AG09309 (cell line): ENCODE data around the gene BTG1.
A peak's percentile ranks its signal among the peaks of the same experiment; 100 is the strongest.
"Not testable (repeated sequence)": the region's sequence is repeated elsewhere in the genome, so short reads cannot be mapped to it uniquely, and the experiment has no call there.

Experiments used
- DNase-seq: peaks from one replicate; pipeline ENCODE4 v3.0.0-alpha.2; 2010; ENCODE audit warnings: low read depth
- H3K4me3 ChIP-seq: 2 replicates; pipeline ENCODE4 v1.5.1; 2011; ENCODE audit warnings: mild to moderate bottlenecking, low read depth, low read length, moderate library complexity; ENCODE audit not compliant: control insufficient read depth
- TF ChIP-seq, protein P1 (sequence below): IDR thresholded peaks from 2 replicates; pipeline ENCODE4 v1.5.1; 2011; ENCODE audit warnings: mild to moderate bottlenecking, low read depth, low read length, inconsistent platforms; ENCODE audit not compliant: insufficient read depth, control insufficient read depth; ENCODE audit errors: missing control alignments

BTG1 gene

DNA sequence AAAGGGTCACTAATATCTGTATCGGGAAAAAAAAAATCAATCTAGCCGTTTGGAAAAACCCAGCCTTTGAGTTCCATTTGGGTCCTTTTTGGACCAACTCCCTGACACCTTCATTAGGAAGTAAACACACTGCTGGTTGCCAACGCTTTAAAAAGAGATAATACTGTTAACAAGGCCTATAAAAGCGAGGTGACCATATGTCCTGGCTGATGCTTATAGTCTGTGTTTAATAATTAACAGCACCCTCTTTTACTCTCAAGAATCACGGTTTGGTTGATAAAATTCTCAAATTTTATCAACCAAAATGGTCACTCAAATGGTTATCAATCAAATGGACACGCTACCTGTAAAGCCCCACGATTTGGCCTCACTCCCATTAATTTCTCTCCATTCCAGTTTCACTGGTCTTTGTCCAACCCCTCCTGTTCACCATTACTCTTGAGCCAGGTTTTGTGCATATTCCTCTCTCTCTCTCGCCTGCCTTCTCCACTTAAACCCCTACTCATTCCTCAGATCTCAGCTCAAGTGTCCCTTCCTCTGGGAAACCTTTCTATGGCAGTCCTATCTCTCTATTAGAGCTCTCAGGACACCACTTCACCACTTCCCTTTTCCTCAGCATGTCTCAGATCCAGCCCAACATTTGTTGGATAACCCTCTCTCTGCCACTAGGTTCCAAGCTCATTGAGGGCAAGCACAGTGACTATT, 9.5 kb downstream of the BTG1 start:
- H3K4me3 ChIP-seq = no peak overlapping the region
- no peak for DNase-seq
- TF ChIP-seq, protein P1, sequence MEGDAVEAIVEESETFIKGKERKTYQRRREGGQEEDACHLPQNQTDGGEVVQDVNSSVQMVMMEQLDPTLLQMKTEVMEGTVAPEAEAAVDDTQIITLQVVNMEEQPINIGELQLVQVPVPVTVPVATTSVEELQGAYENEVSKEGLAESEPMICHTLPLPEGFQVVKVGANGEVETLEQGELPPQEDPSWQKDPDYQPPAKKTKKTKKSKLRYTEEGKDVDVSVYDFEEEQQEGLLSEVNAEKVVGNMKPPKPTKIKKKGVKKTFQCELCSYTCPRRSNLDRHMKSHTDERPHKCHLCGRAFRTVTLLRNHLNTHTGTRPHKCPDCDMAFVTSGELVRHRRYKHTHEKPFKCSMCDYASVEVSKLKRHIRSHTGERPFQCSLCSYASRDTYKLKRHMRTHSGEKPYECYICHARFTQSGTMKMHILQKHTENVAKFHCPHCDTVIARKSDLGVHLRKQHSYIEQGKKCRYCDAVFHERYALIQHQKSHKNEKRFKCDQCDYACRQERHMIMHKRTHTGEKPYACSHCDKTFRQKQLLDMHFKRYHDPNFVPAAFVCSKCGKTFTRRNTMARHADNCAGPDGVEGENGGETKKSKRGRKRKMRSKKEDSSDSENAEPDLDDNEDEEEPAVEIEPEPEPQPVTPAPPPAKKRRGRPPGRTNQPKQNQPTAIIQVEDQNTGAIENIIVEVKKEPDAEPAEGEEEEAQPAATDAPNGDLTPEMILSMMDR = no peak

DNA sequence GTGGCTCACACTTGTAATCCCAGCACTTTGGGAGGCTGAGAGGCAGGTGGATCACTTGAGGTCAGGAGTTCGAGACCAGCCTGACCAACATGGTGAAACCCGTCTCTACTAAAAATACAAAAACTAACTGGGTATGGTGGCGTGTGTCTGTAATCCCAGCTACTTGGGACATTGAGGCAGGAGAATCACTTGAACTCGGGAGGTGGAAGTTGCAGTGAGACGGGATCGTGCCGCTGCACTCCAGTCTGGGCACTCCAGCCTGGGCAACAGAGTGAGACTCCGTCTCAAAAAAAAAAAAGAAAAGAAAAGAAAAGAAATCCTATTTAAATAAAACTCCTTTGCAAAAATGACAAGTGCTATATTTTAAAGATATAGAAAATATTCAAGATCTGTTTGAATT, 10.1 kb downstream of the BTG1 start:
- H3K4me3 ChIP-seq = not testable (repeated sequence)

DNA sequence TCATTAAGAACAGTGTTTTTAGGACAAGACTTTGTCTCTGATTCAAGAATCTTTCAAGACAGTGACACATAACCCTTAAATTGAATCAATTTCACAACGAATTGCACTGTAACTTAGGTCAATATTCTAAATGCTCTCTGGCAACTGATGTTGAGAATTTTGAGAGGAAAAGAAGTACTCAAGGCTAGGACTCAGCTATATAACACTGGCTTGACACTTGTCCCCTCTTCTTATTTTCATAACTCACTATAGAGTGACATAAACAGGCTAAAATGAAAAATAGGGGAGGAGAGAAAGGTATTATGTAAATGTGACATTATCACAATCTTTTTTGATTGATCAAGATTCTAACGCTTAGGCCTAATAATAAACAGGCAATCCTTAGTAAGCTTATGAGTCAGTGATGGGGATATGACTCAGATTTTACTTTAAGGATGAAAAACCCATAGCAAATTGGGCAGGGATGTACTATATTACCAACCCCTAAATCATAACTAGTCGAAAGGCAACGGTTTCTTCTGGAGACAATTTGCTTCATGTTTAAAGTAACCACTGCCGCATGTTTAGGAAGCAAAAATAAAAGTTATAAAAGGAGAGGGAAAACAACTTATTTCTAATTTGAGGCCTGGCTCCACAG, 10.9 kb downstream of the BTG1 start:
- peak; percentile 45 for DNase-seq
- TF ChIP-seq, protein P1 = no peak
- no peak overlapping the region for H3K4me3 ChIP-seq

More for the DNA sequence above, 10.1 kb downstream of the BTG1 start:
- not testable (repeated sequence) for DNase-seq

DNA sequence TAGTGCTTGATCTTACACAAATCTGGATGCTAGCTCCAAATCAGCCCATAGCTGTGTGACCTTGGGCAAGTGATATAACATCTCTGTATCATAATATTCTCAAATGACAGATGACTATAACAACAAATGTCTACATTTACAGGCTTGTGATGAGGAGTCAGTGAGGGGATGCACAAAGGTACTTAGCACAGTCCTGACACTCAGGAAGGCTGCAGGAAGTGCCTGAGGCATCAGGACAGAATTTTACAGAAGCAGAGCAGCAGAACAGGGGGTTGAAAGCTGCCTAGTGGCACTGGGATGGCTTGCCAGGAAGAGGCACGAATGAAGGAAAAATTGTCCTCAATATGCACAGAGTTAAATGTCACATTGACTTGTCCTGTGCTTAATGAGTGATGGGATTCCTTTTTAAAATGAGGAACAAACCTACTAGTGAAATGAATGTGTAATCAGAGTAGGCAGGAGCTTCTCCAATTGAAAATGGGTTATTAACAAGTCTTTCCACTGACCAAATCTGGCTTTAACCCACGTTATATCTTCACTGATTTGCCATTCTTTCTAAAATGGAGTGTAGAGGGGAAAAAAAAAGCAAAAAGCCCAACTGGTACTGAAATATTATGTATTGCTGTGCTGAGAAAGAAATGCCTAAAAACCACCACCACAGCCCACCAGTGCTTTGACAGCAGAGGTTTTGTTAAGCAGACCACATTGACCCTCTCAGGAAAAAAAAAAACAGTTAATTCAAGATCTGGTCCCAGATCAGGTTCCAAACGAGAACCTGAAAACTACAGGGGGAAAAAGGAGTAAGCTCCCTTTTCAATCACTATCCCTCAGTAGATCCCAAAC, 11.6 kb downstream of the BTG1 start:
- no peak overlapping the region for H3K4me3 ChIP-seq
- DNase-seq = no peak
- TF ChIP-seq, protein P1 = no peak

DNA sequence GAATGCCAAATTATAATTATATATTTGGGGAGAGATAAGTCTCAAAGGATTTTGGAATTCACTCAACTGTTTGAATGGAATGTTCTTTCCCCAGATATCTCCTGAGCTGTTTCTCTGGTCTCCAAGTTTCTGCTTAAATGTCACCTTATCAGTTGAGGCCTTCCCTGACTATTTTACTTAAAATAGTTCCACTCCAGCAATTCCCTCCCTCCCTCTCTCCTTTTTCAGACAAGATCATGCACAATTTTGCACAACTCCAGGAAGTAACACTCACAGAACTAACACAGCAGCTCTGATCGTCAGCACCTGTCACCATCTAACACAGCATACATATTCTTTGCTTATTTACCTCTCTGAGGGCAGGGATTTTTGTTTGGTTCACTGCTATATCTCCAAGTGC, 12.5 kb downstream of the BTG1 start:
- no peak for DNase-seq
- TF ChIP-seq, protein P1 = no peak
- no peak overlapping the region for H3K4me3 ChIP-seq

DNA sequence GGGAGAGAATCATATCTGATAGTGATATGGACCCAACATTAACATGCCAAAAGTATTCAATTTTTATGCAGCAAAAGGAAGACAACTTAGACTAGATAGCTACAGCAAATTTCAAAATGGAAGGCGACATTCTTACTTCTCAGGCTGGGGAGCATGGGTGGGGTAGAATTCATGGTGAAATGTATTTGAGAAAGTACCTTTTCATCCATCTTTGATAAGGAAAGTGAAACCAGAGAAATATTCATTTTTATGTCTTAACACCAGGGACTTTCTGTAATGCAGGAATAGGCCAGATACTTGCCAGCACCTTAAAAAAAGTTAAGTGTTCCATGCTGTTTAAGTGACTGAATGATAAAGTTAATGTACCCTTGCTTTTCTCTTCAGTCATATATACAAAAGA, 13.4 kb downstream of the BTG1 start:
- no peak overlapping the region for H3K4me3 ChIP-seq
- TF ChIP-seq, protein P1 = no peak
- DNase-seq = no peak

DNA sequence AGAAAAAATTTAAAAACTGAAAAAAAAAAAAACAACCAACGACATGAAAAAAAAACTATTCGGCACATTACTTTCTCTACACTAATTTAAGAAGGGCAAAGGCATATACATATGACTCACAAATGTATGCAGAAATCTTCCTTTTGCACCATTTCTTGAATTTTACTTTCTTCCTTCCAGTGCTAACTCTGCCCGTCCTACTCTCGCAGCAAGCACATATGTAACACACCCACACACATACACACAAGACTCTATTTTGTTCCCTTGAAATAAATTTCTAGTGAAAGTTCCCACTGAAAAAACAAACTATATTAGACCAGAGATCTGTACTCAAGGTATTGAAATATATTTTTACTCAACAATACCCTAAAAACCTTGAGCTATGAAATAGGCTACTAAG, 14.6 kb downstream of the BTG1 start:
- DNase-seq = no peak
- TF ChIP-seq, protein P1 = no peak

More for the DNA sequence above, 14.6 kb downstream of the BTG1 start:
- H3K4me3 ChIP-seq = no peak overlapping the region
